Measurements from ENCODE around the gene GPHN.

DNA sequence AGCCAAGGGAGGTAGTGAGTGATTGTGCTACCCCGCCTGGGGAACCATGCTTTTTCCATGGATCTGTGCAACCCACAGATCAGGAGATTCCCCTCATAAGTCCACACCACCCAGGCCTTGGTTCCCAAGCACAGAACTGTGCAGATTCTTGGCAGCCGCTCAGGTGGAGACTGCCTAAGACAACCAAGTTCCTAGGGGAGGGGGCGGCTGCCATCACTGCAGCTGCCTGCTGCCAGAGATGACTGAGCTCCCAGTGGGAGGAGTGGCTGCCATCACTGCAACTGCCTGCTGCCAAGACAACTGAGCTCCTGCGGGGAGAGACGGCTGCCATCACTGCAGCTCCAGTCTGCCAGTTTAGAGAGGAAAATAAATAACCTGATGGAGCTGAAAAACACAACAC, 542.9 kb downstream of the GPHN start:
- TF ChIP-seq SIRT6 (IDR thresholded peaks at IDR 0.05; ENCODE audit: low read length) (no peak), HDAC2 (IDR thresholded peaks at IDR 0.05; ENCODE audit: borderline replicate concordance in 1 of 2, low read depth in 2 of 2, low read length in 2 of 2) (no peak), JUN (IDR thresholded peaks at IDR 0.05; ENCODE audit: low read depth, low read length) (no peak), KDM4A (IDR thresholded peaks at IDR 0.05; ENCODE audit: low read depth, low read length, severe bottlenecking) (no peak), ATF3 (IDR thresholded peaks at IDR 0.05; ENCODE audit: insufficient read depth, low read depth, low read length) (no peak), POLR2A (IDR thresholded peaks at IDR 0.05; ENCODE audit: control extremely low read depth in 1 of 2, low read depth in 2 of 2, low read length in 2 of 2) (no peak), EZH2 (IDR thresholded peaks at IDR 0.05; ENCODE audit: low read depth, low read length, severe bottlenecking) (no peak), CTCF (IDR thresholded peaks at IDR 0.05; ENCODE audit: control extremely low read depth in 1 of 3, insufficient read depth in 1 of 3, low read depth in 1 of 3, low read length in 3 of 3) (no peak), TAF1 (IDR thresholded peaks at IDR 0.05; ENCODE audit: low read depth, low read length) (no peak), BACH1 (IDR thresholded peaks at IDR 0.05; ENCODE audit: low read length) (no peak), CBX8 (IDR thresholded peaks at IDR 0.05; ENCODE audit: borderline replicate concordance, low read depth, low read length) (no peak)

Data from H1 (cell line).